ENCODE data around the gene NACC2. TPM values are rescaled to one million over a fixed set of nuclear protein-coding genes. Genes with fewer than 3 reads are reported as not detected.

NACC2 gene
- total RNA-seq, 1 experiment from 2014 or later: 22.0 TPM

- TF ChIP-seq CTCF (IDR thresholded peaks at IDR 0.05; ENCODE audit: insufficient read depth in 1 of 2, low read depth in 1 of 2, low read length in 1 of 2, severe bottlenecking in 1 of 2, unreplicated experiment in 1 of 2): no peak
Observed at GRCh38 chr9:136081826-136082495, 13.1 kb downstream of the NACC2 start.

GRCh38 chr9:136081113-136081825, 13.8 kb downstream of the NACC2 start:
- Histone ChIP-seq H3K4me3 (ENCODE audit: low read depth, low read length) (no peak overlapping the region), H3K36me3 (ENCODE audit: control insufficient read depth, insufficient read depth, low read length) (no peaks in the 10 kb centered on the region; the same call in 1 of the 2 replicates), H3K4me1 (no peaks in the 10 kb centered on the region; the same call in 1 of the 2 replicates), H3K27me3 (replicated peaks; ENCODE audit: control insufficient read depth, insufficient read depth, low read length) (no peaks in the 10 kb centered on the region), H3K9me3 (no peaks in the 10 kb centered on the region)
- H3K4me3 Mint-ChIP-seq (ENCODE audit: unreplicated experiment): no peak overlapping the region
- H3K9me3 Mint-ChIP-seq (ENCODE audit: unreplicated experiment): no peaks in the 10 kb centered on the region
- intact Hi-C loops (cut with micrococcal nuclease; ENCODE audit: unreplicated experiment): no loop called here
- TF ChIP-seq CTCF (IDR thresholded peaks at IDR 0.05; ENCODE audit: insufficient read depth in 1 of 2, low read depth in 1 of 2, low read length in 1 of 2, severe bottlenecking in 1 of 2, unreplicated experiment in 1 of 2): no peak
- no peak for DNase-seq
- no TSS peak for BruUV-seq (replicated peaks)
- no peaks in the 10 kb centered on the region for H3K27me3 Mint-ChIP-seq (ENCODE audit: insufficient read depth, unreplicated experiment)
- H3K36me3 Mint-ChIP-seq (ENCODE audit: insufficient read depth, unreplicated experiment): peaks cover 13% of the 10 kb centered on the region
- H3K4me1 Mint-ChIP-seq (ENCODE audit: low read depth, unreplicated experiment): peaks cover 9% of the 10 kb centered on the region
- H3K27ac Mint-ChIP-seq (ENCODE audit: unreplicated experiment): no peak overlapping the region
- CTCF ChIA-PET: no interaction called here
- POLR2A ChIA-PET: no interaction called here

More at GRCh38 chr9:136081826-136082495, 13.1 kb downstream of the NACC2 start:
- Histone ChIP-seq H3K36me3 (ENCODE audit: control insufficient read depth, insufficient read depth, low read length) (no peaks in the 10 kb centered on the region; the same call in 1 of the 2 replicates), H3K9me3 (no peaks in the 10 kb centered on the region), H3K4me3 (ENCODE audit: low read depth, low read length) (no peak overlapping the region), H3K4me1 (no peaks in the 10 kb centered on the region; the same call in 1 of the 2 replicates), H3K27me3 (replicated peaks; ENCODE audit: control insufficient read depth, insufficient read depth, low read length) (no peaks in the 10 kb centered on the region)
- H3K4me3 Mint-ChIP-seq (ENCODE audit: unreplicated experiment): no peak overlapping the region
- peaks cover 13% of the 10 kb centered on the region for H3K36me3 Mint-ChIP-seq (ENCODE audit: insufficient read depth, unreplicated experiment)
- DNase-seq: no peak
- ChIA-PET CTCF (no interaction called here), POLR2A (no interaction called here)
- no TSS peak for BruUV-seq (replicated peaks)
- peaks cover 6% of the 10 kb centered on the region for H3K4me1 Mint-ChIP-seq (ENCODE audit: low read depth, unreplicated experiment)
- intact Hi-C loops (cut with micrococcal nuclease; ENCODE audit: unreplicated experiment): no loop called here
- H3K27ac Mint-ChIP-seq (ENCODE audit: unreplicated experiment): no peak overlapping the region
- H3K9me3 Mint-ChIP-seq (ENCODE audit: unreplicated experiment): no peaks in the 10 kb centered on the region
- no peaks in the 10 kb centered on the region for H3K27me3 Mint-ChIP-seq (ENCODE audit: insufficient read depth, unreplicated experiment)

- no peaks in the 10 kb centered on the region for H3K9me3 ChIP-seq
- H3K4me3 ChIP-seq (ENCODE audit: low read depth, low read length): no peak overlapping the region
- Mint-ChIP-seq H3K27ac (ENCODE audit: unreplicated experiment) (no peak overlapping the region), H3K27me3 (ENCODE audit: insufficient read depth, unreplicated experiment) (no peaks in the 10 kb centered on the region), H3K36me3 (ENCODE audit: insufficient read depth, unreplicated experiment) (peaks cover 13% of the 10 kb centered on the region), H3K9me3 (ENCODE audit: unreplicated experiment) (no peaks in the 10 kb centered on the region), H3K4me1 (ENCODE audit: low read depth, unreplicated experiment) (peaks cover 10% of the 10 kb centered on the region), H3K4me3 (ENCODE audit: unreplicated experiment) (no peak overlapping the region)
- POLR2A ChIA-PET: no interaction called here
- TF ChIP-seq CTCF (IDR thresholded peaks at IDR 0.05; ENCODE audit: insufficient read depth in 1 of 2, low read depth in 1 of 2, low read length in 1 of 2, severe bottlenecking in 1 of 2, unreplicated experiment in 1 of 2): no peak
- intact Hi-C loops (cut with micrococcal nuclease; ENCODE audit: unreplicated experiment): no loop called here
- DNase-seq: no peak
- BruUV-seq (replicated peaks): no TSS peak
- no peaks in the 10 kb centered on the region for H3K27me3 ChIP-seq (replicated peaks; ENCODE audit: control insufficient read depth, insufficient read depth, low read length)
- H3K36me3 ChIP-seq (ENCODE audit: control insufficient read depth, insufficient read depth, low read length): no peaks in the 10 kb centered on the region; the same call in 1 of the 2 replicates
- H3K4me1 ChIP-seq: no peaks in the 10 kb centered on the region; the same call in 1 of the 2 replicates
- CTCF ChIA-PET: no interaction called here
Observed at GRCh38 chr9:136080716-136081112, 14.4 kb downstream of the NACC2 start.

Data from Caco-2 (cell line).